ENCODE results near the gene EXOC4.
"Not testable (repeated sequence)": the region's sequence is repeated elsewhere in the genome, so short reads cannot be mapped to it uniquely, and the experiment has no call there.

The EXOC4 gene

GRCh38 chr7:133614251-133614650, 361.4 kb downstream of the EXOC4 start:
- Histone ChIP-seq H3K4me1 (ENCODE audit: insufficient read depth, low read length) (no peaks in the 10 kb centered on the region), H3K9ac (ENCODE audit: low read depth, low read length) (no peak overlapping the region), H3K36me3 (ENCODE audit: insufficient read depth, low read length) (no peaks in the 10 kb centered on the region), H3K9me3 (ENCODE audit: control insufficient read depth, insufficient read depth, low read length) (no peaks in the 10 kb centered on the region)

- H3K4me1 ChIP-seq (ENCODE audit: insufficient read depth, low read length), result no peaks in the 10 kb centered on the region
- no peaks in the 10 kb centered on the region for H3K36me3 ChIP-seq (ENCODE audit: insufficient read depth, low read length)
- no peaks in the 10 kb centered on the region for H3K9me3 ChIP-seq (ENCODE audit: control insufficient read depth, insufficient read depth, low read length)
- no peak overlapping the region for H3K9ac ChIP-seq (ENCODE audit: low read depth, low read length)
Observed at GRCh38 chr7:133618970-133619369, 366.1 kb downstream of the EXOC4 start.

GRCh38 chr7:133619491-133619890, 366.6 kb downstream of the EXOC4 start:
- H3K9ac ChIP-seq (ENCODE audit: low read depth, low read length), result no peak overlapping the region
- H3K9me3 ChIP-seq (ENCODE audit: control insufficient read depth, insufficient read depth, low read length), result no peaks in the 10 kb centered on the region
- no peaks in the 10 kb centered on the region for H3K36me3 ChIP-seq (ENCODE audit: insufficient read depth, low read length)
- no peaks in the 10 kb centered on the region for H3K4me1 ChIP-seq (ENCODE audit: insufficient read depth, low read length)

GRCh38 chr7:133623721-133624120, 370.8 kb downstream of the EXOC4 start:
- H3K9me3 ChIP-seq (ENCODE audit: control insufficient read depth, insufficient read depth, low read length), result no peaks in the 10 kb centered on the region
- H3K9ac ChIP-seq (ENCODE audit: low read depth, low read length), result no peak overlapping the region
- H3K4me1 ChIP-seq (ENCODE audit: insufficient read depth, low read length), result no peaks in the 10 kb centered on the region
- no peaks in the 10 kb centered on the region for H3K36me3 ChIP-seq (ENCODE audit: insufficient read depth, low read length)

GRCh38 chr7:133625046-133625445, 372.2 kb downstream of the EXOC4 start:
- no peak overlapping the region for H3K9ac ChIP-seq (ENCODE audit: low read depth, low read length)
- no peaks in the 10 kb centered on the region for H3K9me3 ChIP-seq (ENCODE audit: control insufficient read depth, insufficient read depth, low read length)
- no peaks in the 10 kb centered on the region for H3K36me3 ChIP-seq (ENCODE audit: insufficient read depth, low read length)
- H3K4me1 ChIP-seq (ENCODE audit: insufficient read depth, low read length), result no peaks in the 10 kb centered on the region

GRCh38 chr7:133629701-133630100, 376.8 kb downstream of the EXOC4 start:
- Histone ChIP-seq H3K36me3 (ENCODE audit: insufficient read depth, low read length) (no peaks in the 10 kb centered on the region), H3K9me3 (ENCODE audit: control insufficient read depth, insufficient read depth, low read length) (no peaks in the 10 kb centered on the region), H3K9ac (ENCODE audit: low read depth, low read length) (no peak overlapping the region), H3K4me1 (ENCODE audit: insufficient read depth, low read length) (no peaks in the 10 kb centered on the region)

GRCh38 chr7:133633055-133633454, 380.2 kb downstream of the EXOC4 start:
- Histone ChIP-seq H3K4me1 (ENCODE audit: insufficient read depth, low read length) (no peaks in the 10 kb centered on the region), H3K36me3 (ENCODE audit: insufficient read depth, low read length) (no peaks in the 10 kb centered on the region), H3K9me3 (ENCODE audit: control insufficient read depth, insufficient read depth, low read length) (no peaks in the 10 kb centered on the region), H3K9ac (ENCODE audit: low read depth, low read length) (no peak overlapping the region)

- Histone ChIP-seq H3K4me1 (ENCODE audit: insufficient read depth, low read length) (no peaks in the 10 kb centered on the region), H3K9ac (ENCODE audit: low read depth, low read length) (no peak overlapping the region), H3K36me3 (ENCODE audit: insufficient read depth, low read length) (no peaks in the 10 kb centered on the region), H3K9me3 (ENCODE audit: control insufficient read depth, insufficient read depth, low read length) (no peaks in the 10 kb centered on the region)
Observed at GRCh38 chr7:133635541-133635940, 382.7 kb downstream of the EXOC4 start.

GRCh38 chr7:133638857-133639256, 386.0 kb downstream of the EXOC4 start:
- Histone ChIP-seq H3K9ac (ENCODE audit: low read depth, low read length) (no peak overlapping the region), H3K9me3 (ENCODE audit: control insufficient read depth, insufficient read depth, low read length) (no peaks in the 10 kb centered on the region), H3K36me3 (ENCODE audit: insufficient read depth, low read length) (no peaks in the 10 kb centered on the region), H3K4me1 (ENCODE audit: insufficient read depth, low read length) (no peaks in the 10 kb centered on the region)

- H3K9ac ChIP-seq (ENCODE audit: low read depth, low read length), result no peak overlapping the region
- H3K4me1 ChIP-seq (ENCODE audit: insufficient read depth, low read length), result no peaks in the 10 kb centered on the region
- H3K36me3 ChIP-seq (ENCODE audit: insufficient read depth, low read length), result no peaks in the 10 kb centered on the region
- H3K9me3 ChIP-seq (ENCODE audit: control insufficient read depth, insufficient read depth, low read length), result no peaks in the 10 kb centered on the region
Observed at GRCh38 chr7:133641436-133641835, 388.6 kb downstream of the EXOC4 start.

- no peaks in the 10 kb centered on the region for H3K36me3 ChIP-seq (ENCODE audit: insufficient read depth, low read length)
- H3K4me1 ChIP-seq (ENCODE audit: insufficient read depth, low read length), result no peaks in the 10 kb centered on the region
- H3K9me3 ChIP-seq (ENCODE audit: control insufficient read depth, insufficient read depth, low read length), result no peaks in the 10 kb centered on the region
- no peak overlapping the region for H3K9ac ChIP-seq (ENCODE audit: low read depth, low read length)
Observed at GRCh38 chr7:133642907-133643306, 390.0 kb downstream of the EXOC4 start.

GRCh38 chr7:133643652-133644051, 390.8 kb downstream of the EXOC4 start:
- H3K4me1 ChIP-seq (ENCODE audit: insufficient read depth, low read length); H3K36me3 ChIP-seq (ENCODE audit: insufficient read depth, low read length); H3K9me3 ChIP-seq (ENCODE audit: control insufficient read depth, insufficient read depth, low read length); H3K9ac ChIP-seq (ENCODE audit: low read depth, low read length): not testable (repeated sequence)

GRCh38 chr7:133645884-133646391, 393.1 kb downstream of the EXOC4 start:
- Histone ChIP-seq H3K9me3 (ENCODE audit: control insufficient read depth, insufficient read depth, low read length) (no peaks in the 10 kb centered on the region), H3K9ac (ENCODE audit: low read depth, low read length) (no peak overlapping the region), H3K36me3 (ENCODE audit: insufficient read depth, low read length) (no peaks in the 10 kb centered on the region), H3K4me1 (ENCODE audit: insufficient read depth, low read length) (no peaks in the 10 kb centered on the region)

- Histone ChIP-seq H3K9ac (ENCODE audit: low read depth, low read length) (no peak overlapping the region), H3K36me3 (ENCODE audit: insufficient read depth, low read length) (no peaks in the 10 kb centered on the region), H3K4me1 (ENCODE audit: insufficient read depth, low read length) (no peaks in the 10 kb centered on the region), H3K9me3 (ENCODE audit: control insufficient read depth, insufficient read depth, low read length) (no peaks in the 10 kb centered on the region)
Observed at GRCh38 chr7:133646472-133647315, 393.8 kb downstream of the EXOC4 start.

GRCh38 chr7:133649593-133649992, 396.7 kb downstream of the EXOC4 start:
- Histone ChIP-seq H3K36me3 (ENCODE audit: insufficient read depth, low read length) (no peaks in the 10 kb centered on the region), H3K9ac (ENCODE audit: low read depth, low read length) (no peak overlapping the region), H3K9me3 (ENCODE audit: control insufficient read depth, insufficient read depth, low read length) (no peaks in the 10 kb centered on the region), H3K4me1 (ENCODE audit: insufficient read depth, low read length) (no peaks in the 10 kb centered on the region)

Measured in ES-I3 (cell line).